DMS53 treated with DMSO at 0.1 percent for 48 hours (cell line): ENCODE results near the gene PTPA.
A peak's percentile ranks its signal among the peaks of the same experiment; 100 is the strongest.
"Not testable (repeated sequence)": the region's sequence is repeated elsewhere in the genome, so short reads cannot be mapped to it uniquely, and the experiment has no call there.

ENCODE experiments used
- DNase-seq: peaks from one replicate; lab custom pipeline; 2025; ENCODE audit not compliant: unreplicated experiment; lab: John Stamatoyannopoulos, UW

The PTPA gene

GRCh38 chr9:129150672-129151211, 39.5 kb downstream of the PTPA start:
- no peak for DNase-seq

GRCh38 chr9:129151469-129151868, 40.3 kb downstream of the PTPA start:
- DNase-seq: no peak

- DNase-seq: no peak
These were observed 43.8 kb downstream of the PTPA start for GRCh38 chr9:129154866-129155477.

GRCh38 chr9:129156163-129156562, 44.9 kb downstream of the PTPA start:
- DNase-seq: no peak

GRCh38 chr9:129160712-129161533, 49.7 kb downstream of the PTPA start:
- DNase-seq: no peak

GRCh38 chr9:129161534-129161837, 50.3 kb downstream of the PTPA start:
- DNase-seq: no peak

- no peak for DNase-seq
These were observed 51.4 kb downstream of the PTPA start for GRCh38 chr9:129162497-129163197.

GRCh38 chr9:129163198-129163670, 52.0 kb downstream of the PTPA start:
- DNase-seq: not testable (repeated sequence)

GRCh38 chr9:129163753-129164152, 52.5 kb downstream of the PTPA start:
- no peak for DNase-seq

GRCh38 chr9:129164246-129164930, 53.2 kb downstream of the PTPA start:
- DNase-seq: no peak

- DNase-seq: no peak
These were observed 54.0 kb downstream of the PTPA start for GRCh38 chr9:129165198-129165597.

- DNase-seq: peak; percentile 87
These were observed 55.7 kb downstream of the PTPA start for GRCh38 chr9:129166623-129167557.

GRCh38 chr9:129170229-129170628, 59.0 kb downstream of the PTPA start:
- DNase-seq: no peak

GRCh38 chr9:129171993-129172751, 61.0 kb downstream of the PTPA start:
- no peak for DNase-seq

- no peak for DNase-seq
These were observed 61.6 kb downstream of the PTPA start for GRCh38 chr9:129172816-129173215.

GRCh38 chr9:129173296-129174101, 62.3 kb downstream of the PTPA start:
- no peak for DNase-seq

GRCh38 chr9:129174102-129174723, 63.0 kb downstream of the PTPA start:
- peak; percentile 84 for DNase-seq
